HUDEP-2 (cell line): ENCODE measurements around the gene NIN.
"Not testable (repeated sequence)": the region's sequence is repeated elsewhere in the genome, so short reads cannot be mapped to it uniquely, and the experiment has no call there.

ENCODE experiments used
- DNase-seq, 76 experiments: peaks; one replicate each; lab custom pipeline; 2025; ENCODE audit not compliant: unreplicated experiment in 76 of 76; lab: John Stamatoyannopoulos, UW

NIN gene

DNA sequence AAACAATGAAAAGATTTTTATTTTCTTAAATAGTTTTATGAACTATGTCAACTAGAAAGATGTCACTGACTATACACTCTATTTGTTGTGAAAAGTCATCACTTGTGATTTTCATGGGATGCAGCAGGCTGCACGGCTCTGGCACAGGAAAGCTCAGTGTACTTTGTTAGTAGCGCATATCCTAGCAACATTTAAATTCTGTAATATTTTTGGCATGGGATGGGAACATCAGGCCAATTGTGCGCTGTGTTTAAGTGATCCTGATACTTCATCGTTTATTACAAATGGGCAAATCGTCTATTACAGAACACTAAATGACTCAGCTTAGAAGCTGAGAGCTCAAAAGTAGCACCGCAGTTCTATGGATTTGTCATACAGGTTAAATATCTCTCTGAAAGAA is 102.1 kb downstream of the NIN start:
- DNase-seq: no peak

DNA sequence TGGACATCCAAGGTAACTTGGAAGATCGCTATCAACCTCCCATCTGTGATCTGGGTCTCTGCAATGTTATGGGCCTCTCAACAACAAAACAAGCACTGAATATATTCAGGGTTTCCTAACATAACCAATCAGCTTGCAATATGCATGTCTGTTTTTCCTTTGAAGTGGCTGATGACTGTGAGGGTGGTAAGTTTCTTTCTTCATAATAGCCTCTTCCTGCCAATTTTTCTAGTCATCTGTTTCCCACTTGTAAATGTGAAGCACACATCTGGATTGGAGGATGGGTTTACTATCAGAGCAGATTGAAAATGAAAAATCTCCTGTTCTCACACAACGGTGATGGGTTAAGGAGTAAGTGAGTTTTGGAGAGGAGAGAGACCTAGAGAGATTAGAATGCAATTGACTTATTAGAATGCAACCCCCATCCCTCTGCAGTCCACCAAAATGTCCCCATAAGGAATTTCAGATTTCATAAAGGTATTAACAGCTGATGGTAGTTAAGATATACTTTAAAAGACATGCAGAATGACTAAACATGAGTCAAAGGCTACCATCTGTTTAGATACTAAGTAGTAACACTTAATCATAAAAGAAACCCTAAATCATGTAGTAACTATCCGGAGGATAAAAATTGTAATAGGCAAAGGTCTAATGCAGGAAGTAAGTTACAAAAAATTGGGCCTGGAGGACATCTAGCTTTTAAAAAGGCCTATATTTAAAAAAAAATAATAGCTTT is 104.4 kb downstream of the NIN start:
- DNase-seq: no peak

DNA sequence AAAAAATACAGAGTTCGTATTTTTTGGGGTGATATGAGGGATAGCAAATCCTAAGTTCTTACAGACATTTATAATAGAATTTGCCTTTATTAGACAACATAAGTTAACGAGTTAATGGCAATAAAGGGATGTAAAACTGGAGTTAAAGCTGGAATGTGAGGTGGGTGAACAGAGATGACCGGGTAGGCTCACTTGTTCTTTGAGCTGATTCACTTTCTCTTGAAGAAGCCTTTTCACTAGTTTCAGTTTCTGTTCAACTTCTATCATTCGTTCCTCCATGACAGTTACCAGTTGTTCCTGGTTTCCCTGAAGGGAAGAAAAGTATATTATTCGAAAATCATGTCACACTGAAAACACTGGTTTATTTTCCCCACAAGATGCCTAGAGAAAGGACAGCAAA is 105.2 kb downstream of the NIN start:
- no peak for DNase-seq

DNA sequence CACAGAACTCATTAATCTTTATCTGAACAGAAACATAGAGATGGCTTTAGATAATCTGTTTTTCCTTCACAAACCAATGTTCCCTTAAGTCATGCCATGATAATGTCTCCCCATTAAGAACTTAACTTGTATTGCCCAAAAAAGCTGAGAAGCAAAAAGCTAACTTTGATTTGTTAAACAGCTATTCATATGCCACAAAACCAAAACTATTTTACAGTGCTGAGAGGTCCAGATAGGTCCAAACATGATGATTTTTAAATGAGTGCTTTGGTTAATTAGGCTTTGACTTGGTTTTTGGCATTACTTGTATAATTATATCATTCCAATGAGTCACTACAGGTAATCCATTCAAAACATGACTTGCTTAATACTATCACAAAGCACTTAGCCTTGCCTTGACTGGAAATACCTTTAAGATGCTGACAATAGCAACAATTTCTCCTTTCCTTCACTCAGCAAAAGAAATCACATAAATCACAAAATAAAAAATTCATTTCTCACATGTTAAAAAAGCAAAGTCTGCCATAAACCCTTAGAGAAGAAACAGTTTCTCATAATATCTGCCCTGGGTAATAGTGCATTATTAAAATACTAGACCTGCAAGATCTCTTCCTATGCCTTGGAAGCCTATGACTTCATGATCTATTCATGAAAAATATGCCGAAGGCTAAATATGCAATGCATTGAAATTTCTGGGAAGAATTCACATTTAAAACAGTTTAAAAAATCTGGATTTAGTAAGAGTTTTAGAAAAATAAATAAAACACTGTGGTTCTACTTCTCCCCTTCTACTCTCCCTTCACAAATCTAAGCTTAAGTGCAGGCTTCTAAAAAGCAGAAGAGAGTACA is 110.8 kb downstream of the NIN start:
- no peak for DNase-seq

DNA sequence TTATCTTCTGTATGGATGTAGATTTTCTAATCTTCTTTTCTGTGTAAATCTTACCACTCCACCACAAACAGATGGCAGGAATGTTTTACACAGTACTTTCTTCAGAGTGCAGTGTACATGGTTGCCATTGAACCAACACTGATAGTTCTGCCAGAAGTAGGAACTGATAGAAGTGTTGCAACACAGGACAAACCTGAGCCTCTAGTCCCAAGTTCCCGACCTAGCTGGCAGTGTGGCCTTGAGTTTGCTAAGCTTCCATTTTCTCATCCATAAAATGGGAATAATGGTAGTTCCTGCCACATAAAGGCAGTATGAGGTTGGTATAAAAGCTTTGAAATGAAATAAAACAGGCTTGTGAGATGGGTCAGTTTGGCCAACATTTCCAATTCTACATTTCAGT is 112.0 kb downstream of the NIN start:
- DNase-seq: no peak

DNA sequence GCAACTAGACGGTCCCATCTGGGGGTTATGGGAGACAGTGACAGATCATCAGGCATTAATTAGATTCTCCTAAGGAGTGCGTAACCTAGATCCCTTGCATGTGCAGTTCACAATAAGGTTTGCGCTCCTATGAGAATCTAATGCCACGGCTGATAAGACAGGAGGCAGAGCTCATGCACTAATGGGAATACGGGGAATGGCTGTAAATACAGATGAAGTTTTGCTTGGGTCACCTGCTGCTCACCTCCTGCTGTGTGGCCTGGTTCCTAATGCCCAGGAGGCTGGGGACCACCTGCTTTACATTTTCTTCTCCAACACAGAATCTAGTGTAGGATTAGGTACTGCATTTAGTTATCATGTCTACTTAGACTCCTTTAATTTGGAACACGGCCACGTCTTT is 113.2 kb downstream of the NIN start:
- DNase-seq: no peak

DNA sequence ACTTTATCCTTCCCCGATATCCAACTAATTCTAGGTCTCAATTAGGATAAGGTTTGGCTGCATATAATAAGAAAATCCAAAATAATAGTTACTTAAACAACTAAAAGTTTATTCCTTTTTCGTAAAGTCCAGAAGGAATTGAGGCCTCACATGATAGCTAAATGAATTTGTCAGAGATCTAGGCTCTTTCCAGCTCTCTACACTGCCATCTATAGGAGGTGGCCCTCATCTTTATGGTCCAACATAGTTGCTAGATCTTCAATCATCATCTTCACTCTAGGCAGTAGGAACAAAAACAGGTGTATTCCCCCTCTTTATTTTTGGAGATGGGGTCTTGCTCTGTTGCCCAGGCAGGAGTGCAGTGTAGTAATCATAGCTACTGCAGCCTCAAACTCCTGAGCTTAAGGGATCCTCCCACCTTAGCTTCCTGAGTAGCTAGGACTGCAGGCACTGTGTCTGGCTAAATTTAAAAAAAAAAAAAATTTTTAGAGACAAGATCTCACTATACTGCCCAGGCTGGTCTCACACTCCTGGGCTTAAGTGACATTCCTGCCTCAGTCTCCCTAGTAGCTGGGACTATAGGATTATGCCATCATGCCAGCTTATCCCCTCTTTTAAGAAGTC is 116.4 kb downstream of the NIN start:
- DNase-seq: peak in 18 of 76 experiments; percentile 0 to 48 (median 12)

DNA sequence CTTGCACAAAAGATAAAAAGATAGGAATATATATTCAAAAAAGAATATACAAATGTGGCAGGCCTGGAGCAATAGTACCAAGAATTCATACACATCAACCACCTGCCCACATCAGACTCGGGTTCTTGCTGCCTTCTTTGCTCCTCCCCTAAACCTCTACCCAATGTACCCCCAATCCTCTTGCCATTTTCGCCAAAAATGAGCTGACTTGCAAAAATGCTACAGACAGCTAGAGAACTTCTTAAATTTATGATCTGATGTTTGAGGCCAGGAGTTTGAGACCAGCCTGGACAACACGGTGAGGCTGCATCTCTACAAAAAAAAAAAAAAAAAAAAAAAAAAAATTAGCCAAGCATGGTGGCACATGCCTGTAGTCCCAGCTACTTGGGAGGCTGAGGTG is 119.9 kb downstream of the NIN start:
- DNase-seq: no peak

DNA sequence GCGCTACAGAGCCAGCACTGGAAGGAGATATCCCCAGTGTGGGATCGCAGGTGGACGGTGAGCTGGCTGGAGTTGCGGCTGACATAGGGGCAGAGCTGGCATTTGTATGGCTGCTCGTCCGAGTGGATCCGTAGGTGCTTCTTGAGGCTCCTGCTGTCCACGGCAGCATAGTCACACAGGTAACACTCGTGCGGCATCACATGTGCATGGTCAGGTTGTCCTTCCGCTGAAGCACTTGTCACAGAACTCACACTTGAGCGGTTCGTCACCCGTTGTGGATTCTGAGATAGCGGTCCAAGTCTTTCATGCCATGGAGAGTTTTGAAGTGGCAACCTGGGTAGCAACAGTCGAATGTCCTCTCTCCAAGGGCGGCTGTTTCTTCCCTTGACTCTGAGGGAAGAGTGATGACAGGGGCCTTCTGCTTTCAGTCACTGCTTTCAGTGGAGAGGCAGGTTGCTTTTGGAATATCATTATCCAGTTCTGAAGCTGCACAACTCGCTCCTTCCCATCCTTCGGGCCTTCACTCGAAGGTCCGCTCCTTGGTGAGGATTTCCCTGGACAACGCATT is 125.9 kb downstream of the NIN start:
- no peak for DNase-seq

DNA sequence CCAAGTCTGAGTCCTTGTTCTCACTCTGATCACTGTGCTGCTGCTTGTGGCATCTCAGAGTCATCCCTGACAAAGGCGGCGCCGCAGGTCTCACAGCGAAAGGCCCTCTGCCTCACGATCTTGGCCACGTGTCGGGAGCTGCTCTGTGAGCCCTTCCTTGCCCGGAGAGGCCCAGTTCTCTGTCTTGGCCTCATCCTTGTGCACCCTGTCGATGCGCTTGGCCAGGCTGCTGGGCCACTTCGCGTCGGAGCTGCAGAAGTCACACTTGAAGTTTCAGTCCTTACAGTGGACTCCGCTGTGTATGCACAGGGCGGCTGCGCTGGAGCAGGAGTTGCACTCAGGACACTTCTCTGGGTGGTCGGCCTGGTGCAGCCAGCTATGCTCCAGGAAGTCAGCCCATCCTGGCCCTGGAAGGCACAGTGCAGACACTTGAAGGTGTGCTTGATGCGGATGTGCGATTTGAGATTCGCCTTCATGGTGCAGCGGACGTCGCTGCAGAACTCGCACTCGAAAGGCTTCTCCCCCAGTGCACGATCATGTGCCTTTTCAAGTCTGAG is 126.4 kb downstream of the NIN start:
- no peak for DNase-seq

DNA sequence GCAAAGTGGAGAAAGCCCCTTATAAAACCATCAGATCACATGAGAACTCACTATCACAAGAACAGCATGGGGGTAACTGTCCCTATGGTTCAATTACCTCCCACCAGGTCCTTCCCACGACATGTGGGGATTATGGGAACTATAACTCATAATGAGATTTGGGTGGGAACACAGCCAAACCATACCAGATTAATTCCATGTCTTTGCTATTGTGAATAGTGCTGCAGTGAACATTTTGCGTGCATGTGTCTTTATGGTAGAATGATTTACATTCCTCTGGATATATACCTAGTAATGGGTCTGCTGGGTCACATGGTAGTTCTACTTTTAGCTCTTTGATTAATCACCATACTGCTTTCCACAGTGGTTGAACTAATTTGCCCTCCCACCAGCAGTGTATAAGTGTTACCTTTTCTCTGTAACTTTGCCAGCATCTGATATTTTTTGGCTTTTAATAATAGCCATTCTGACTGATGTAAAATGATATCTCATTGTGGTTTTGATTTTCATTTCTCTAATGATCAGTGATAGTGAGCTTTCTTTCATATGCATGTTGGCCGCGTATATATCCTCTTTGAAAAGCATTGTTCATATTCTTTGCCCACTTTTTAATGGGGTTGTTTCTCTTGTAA is 133.2 kb downstream of the NIN start:
- DNase-seq: no peak

DNA sequence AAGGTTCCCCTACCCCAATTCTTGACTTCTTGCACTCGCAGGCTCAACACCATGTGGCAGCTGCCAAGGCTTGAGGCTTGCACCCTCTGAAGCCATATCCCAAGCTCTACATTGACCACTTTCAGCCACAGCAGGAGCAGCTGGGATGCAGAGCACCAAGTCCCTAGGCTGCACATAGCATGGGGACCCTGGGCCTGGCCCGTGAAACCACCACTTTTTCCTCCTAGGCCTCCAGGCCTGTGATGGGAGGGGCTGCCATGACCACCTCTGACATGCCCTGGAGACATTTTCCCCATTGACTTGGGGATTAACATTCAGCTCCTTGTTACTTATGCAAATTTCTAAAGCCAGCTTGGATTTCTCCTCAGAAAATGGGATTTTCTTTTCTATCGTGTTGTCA is 136.7 kb downstream of the NIN start:
- DNase-seq: not testable (repeated sequence)

DNA sequence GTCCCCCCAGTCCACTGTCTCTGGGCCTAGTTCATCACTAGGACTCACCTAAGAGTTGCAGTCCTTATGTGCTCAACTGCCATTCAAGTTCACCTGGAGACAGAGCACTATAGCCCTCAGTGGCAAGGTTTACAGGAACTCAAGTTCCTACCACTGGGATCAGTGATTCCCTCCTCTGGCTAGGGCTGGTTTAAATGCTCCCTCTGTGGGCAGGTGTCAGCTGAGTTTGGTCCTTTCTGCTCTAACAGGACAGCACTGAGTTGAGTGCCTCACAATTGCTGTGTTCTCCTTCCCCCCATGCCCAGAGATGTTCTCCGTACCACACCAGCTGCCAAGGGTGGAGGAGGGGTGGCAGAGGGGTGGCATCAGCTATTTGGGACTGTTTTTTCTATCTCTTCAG is 142.1 kb downstream of the NIN start:
- DNase-seq: peak in 3 of 76 experiments; percentile 1 to 5 (median 2)

DNA sequence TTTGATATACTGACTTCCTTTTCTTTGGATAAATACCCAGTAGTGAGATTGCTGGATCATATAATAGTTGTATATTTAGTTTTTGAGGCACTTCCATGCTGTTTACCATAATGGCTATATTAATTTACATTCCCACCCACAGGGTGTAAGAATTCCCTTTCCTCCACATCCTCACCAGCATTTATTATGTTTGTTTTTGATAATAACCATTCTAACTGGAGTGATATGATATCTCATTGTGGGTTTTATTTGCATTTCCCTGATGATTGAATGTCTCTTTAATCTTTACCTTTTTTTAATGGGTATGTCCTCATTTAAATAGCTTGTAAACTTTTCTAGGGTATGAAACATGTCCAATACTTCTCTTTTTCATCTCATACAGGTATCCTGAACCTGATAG is 151.3 kb downstream of the NIN start:
- no peak for DNase-seq

DNA sequence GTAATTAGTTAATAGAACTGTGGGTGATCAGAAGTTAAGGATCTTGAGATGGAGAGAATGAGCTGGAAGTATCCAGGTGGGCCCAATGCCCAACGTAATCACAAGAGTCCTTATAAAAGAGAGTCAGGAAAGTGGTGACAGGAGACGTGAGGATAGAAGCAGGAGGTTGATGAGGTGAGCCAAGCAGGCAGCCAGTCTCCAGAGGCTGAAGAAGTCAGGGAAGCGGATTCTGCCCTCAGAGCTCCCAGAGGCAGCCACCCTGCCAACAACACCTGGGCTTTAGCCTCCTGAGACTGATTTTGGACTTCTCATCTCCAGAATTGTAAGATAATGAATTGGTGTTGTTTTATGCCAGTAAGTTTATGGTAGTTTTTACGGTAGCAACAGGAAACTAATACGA is 152.8 kb downstream of the NIN start:
- no peak for DNase-seq

DNA sequence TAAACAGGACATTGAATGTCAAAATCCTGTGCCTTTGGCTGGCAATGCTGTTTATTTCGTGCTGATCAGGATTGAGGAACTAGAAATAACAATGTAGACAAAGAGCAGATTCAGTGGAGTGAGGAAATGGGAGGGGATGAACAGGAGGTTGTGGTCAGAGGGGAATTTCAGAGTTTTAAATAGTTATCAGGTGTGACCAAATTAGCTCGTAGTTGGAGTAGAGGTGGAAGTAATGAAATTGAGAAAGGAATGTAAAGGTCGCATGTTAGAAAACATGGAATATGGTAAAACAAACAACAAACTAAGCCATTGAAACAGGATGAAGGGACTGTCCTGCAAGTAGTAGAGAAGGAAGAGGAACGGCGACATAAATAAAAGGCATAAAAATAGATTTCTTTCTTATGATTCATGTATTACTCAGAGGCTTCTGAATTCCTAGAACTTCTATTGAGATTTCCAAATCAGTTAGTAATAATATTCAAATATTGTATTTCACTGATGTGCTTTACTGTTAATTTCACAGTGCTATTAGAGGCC is 153.4 kb downstream of the NIN start:
- no peak for DNase-seq

DNA sequence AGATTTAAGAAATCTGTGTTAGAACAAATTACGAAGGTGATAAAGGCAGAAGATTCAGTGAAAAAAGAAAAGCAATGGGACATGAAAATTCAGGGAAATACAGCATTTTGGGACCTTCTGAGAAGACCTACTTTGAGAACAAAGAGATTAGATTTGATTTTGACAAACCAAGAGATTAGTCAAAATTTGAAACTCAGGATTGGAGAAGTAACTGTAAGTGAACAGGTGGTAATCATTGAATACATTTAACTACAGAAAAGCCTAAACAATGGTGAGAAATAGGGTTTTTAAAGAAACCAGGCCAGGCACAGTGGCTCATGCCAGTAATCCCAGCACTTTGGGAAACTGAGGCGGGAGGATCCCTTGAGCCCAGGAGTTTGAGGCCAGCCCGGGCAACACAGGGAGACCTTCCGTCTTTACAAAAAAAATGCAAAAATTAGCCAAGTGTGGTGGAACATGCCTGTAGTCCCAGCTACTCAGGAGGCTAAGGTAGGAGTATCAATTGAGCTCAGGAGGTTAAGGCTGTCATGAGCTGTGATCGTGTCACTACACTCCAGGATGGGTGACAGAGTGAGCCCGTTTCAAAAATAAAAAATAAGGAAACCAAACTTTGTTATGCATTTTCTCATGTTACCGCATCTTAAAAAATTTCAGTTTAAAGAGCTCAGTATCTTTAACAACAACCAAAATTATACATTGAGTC is 154.0 kb downstream of the NIN start:
- no peak for DNase-seq

DNA sequence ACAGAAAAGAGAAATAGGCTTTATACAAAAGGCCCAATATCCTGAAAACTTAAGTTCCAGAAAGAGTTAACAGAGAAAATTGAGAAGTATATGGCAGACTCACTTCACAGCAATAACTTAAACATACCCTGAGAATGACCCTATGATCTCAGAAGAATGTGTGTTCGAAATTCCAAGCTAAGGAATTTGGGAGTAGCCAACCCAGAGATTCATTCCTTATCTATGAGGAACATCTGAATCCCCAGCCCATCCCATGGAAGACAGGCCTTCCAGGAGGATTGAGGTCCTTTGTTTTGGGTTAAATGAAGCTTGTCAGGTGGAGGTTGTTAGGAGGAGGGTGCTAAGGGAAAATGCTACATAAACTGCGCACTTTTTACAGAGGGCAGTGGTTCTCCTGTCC is 155.4 kb downstream of the NIN start:
- DNase-seq: no peak

DNA sequence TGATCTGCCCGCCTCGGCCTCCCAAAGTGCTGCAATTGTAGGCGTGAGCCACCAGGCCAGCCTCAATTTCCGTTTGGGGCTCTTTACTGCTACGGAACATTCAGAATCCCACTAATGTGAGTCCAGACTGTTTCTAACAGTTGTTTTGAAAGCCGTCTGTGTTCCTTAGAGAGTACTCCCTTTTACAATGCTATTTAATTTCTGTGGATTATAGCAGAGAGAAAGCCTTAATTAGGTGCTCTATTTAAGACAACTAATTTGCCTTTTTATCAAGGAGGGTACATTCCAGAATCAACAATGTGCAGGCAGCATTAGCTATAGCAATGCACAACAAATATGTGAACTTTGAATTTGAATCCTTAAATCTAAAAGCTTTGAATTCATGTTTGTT is 160.1 kb downstream of the NIN start:
- DNase-seq: no peak
